CD4-positive, CD25-positive, alpha-beta regulatory T cell (primary cell): ENCODE measurements around the gene TAF7. TPM values are rescaled to one million over a fixed set of nuclear protein-coding genes. Genes with fewer than 3 reads are reported as not detected.
"Not testable (repeated sequence)": the region's sequence is repeated elsewhere in the genome, so short reads cannot be mapped to it uniquely, and the experiment has no call there.

Experiments used
- ATAC-seq, 2 donors: fragments of 150-1000 bp; cut with Tn5 transposase; one replicate each; pipeline ENCODE4 v1.10.0; 2021; ENCODE audit warnings: low read depth in 2 of 2, moderate number of reproducible peaks in 2 of 2, moderate library complexity in 1 of 2
- DNase-seq, 3 donors: peaks; one replicate each; pipeline versions ENCODE4 v3.0.0 to v3.0.0-alpha.2; 2012 to 2022; ENCODE audit warnings: mixed read lengths in 1 of 3
- H3K27ac ChIP-seq: one replicate; pipeline ENCODE4 v1.7.0; 2013; ENCODE audit warnings: mild to moderate bottlenecking, low read length; ENCODE audit not compliant: insufficient read depth, poor library complexity, severe bottlenecking
- H3K27me3 ChIP-seq: one replicate; pipeline ENCODE4 v1.7.0; 2013; ENCODE audit warnings: low read length; ENCODE audit not compliant: control insufficient read depth, insufficient read depth
- H3K36me3 ChIP-seq: one replicate; pipeline ENCODE4 v1.7.0; 2013; ENCODE audit warnings: mild to moderate bottlenecking, low read length, moderate library complexity; ENCODE audit not compliant: control insufficient read depth, insufficient read depth
- H3K4me1 ChIP-seq: 2 replicates; pipeline ENCODE4 v1.7.0; 2013; ENCODE audit warnings: mild to moderate bottlenecking, low read length; ENCODE audit not compliant: insufficient read depth, control insufficient read depth, poor library complexity, severe bottlenecking
- H3K4me3 ChIP-seq: one replicate; pipeline ENCODE4 v1.7.0; 2013; ENCODE audit warnings: low read depth, mild to moderate bottlenecking, low read length, moderate library complexity
- H3K9me3 ChIP-seq, 2 experiments: 1 replicate in 1 of 2; 2 replicates in 1 of 2; pipeline ENCODE4 v1.7.0; 2013; ENCODE audit warnings: low read length in 2 of 2, mild to moderate bottlenecking in 1 of 2, moderate library complexity in 1 of 2; ENCODE audit not compliant: control insufficient read depth in 2 of 2
- H3K27ac Mint-ChIP-seq, 3 donors: one replicate each; pipeline ENCODE4 v1.8.0; 2020 to 2022; ENCODE audit warnings: mild to moderate bottlenecking in 3 of 3, mixed read lengths in 3 of 3, moderate library complexity in 2 of 3
- H3K27me3 Mint-ChIP-seq: one replicate; pipeline ENCODE4 v1.8.0; 2022; ENCODE audit warnings: mild to moderate bottlenecking, mixed read lengths
- H3K36me3 Mint-ChIP-seq: one replicate; pipeline ENCODE4 v1.8.0; 2020; ENCODE audit warnings: mixed read lengths
- H3K4me1 Mint-ChIP-seq, 4 donors: one replicate each; pipeline ENCODE4 v1.8.0; 2020 to 2022; ENCODE audit warnings: mixed read lengths in 4 of 4, mild to moderate bottlenecking in 1 of 4
- H3K4me3 Mint-ChIP-seq, 4 donors: one replicate each; pipeline ENCODE4 v1.8.0; 2020 to 2022; ENCODE audit warnings: mild to moderate bottlenecking in 4 of 4, mixed read lengths in 4 of 4, moderate library complexity in 3 of 4
- H3K9me3 Mint-ChIP-seq, 7 donors: one replicate each; pipeline ENCODE4 v1.8.0; 2020 to 2022; ENCODE audit warnings: mixed read lengths in 7 of 7, mild to moderate bottlenecking in 3 of 7, moderate library complexity in 2 of 7
- polyA plus RNA-seq, 4 donors: library from polyadenylated mRNA; unstranded; fragments of 300-500 nt; fragmentation: Illumina TruSeq; gene quantifications; one replicate each; pipeline ENCODE4 v1.2.3, GENCODE V29; 2021
- total RNA-seq: library from RNA; stranded (reverse); gene quantifications from one replicate; pipeline ENCODE4 v1.2.3, GENCODE V29; 2022

Gene TAF7
- total and polyA plus RNA-seq, 5 donors from 2014 or later: 76.6 to 235 (median 188) TPM

- peaks cover 58% of the 10 kb centered on the region for H3K27me3 Mint-ChIP-seq
- no peak overlapping the region for H3K27ac Mint-ChIP-seq
- peaks cover 0 to 46% (median 16%) of the 10 kb centered on the region in 7 donors for H3K9me3 Mint-ChIP-seq
Measured at GRCh38 chr5:141356950-141357349, 36.4 kb upstream of the TAF7 start.

GRCh38 chr5:141356133-141356532, 35.5 kb upstream of the TAF7 start:
- no peak for ATAC-seq
- Histone ChIP-seq H3K36me3 (no peaks in the 10 kb centered on the region), H3K27ac (no peak overlapping the region), H3K9me3 (peaks cover 10 to 28% of the 10 kb centered on the region in 2 experiments), H3K4me1 (no peaks in the 10 kb centered on the region), H3K4me3 (no peak overlapping the region), H3K27me3 (peaks cover 15% of the 10 kb centered on the region)
- peaks cover 55% of the 10 kb centered on the region for H3K27me3 Mint-ChIP-seq
- no peak overlapping the region for H3K4me3 Mint-ChIP-seq
- DNase-seq: no peak
- H3K9me3 Mint-ChIP-seq: peaks cover 0 to 42% (median 14%) of the 10 kb centered on the region in 7 donors
- peaks cover 3% of the 10 kb centered on the region for H3K36me3 Mint-ChIP-seq
- no peak overlapping the region for H3K27ac Mint-ChIP-seq
- peaks cover 0 to 10% (median 5%) of the 10 kb centered on the region in 4 donors for H3K4me1 Mint-ChIP-seq

More at GRCh38 chr5:141356950-141357349, 36.4 kb upstream of the TAF7 start:
- Histone ChIP-seq H3K4me1 (no peaks in the 10 kb centered on the region), H3K27me3 (peaks cover 12% of the 10 kb centered on the region), H3K27ac (no peak overlapping the region), H3K36me3 (no peaks in the 10 kb centered on the region), H3K4me3 (no peak overlapping the region), H3K9me3 (peaks cover 10 to 25% of the 10 kb centered on the region in 2 experiments)
- ATAC-seq (no peak), DNase-seq (no peak)
- Mint-ChIP-seq H3K4me3 (no peak overlapping the region), H3K4me1 (peaks cover 0 to 10% (median 5%) of the 10 kb centered on the region in 4 donors), H3K36me3 (peaks cover 3% of the 10 kb centered on the region)

GRCh38 chr5:141355641-141356040, 35.1 kb upstream of the TAF7 start:
- ATAC-seq: no peak
- Histone ChIP-seq H3K36me3 (no peaks in the 10 kb centered on the region), H3K4me1 (no peaks in the 10 kb centered on the region), H3K27me3 (peaks cover 20% of the 10 kb centered on the region), H3K27ac (no peak overlapping the region), H3K4me3 (no peak overlapping the region), H3K9me3 (peaks cover 15 to 28% of the 10 kb centered on the region in 2 experiments)
- no peak for DNase-seq
- Mint-ChIP-seq H3K27me3 (peaks cover 50% of the 10 kb centered on the region), H3K4me3 (peak overlapping the region in 1 of 4 donors; percentile 13), H3K9me3 (peaks cover 0 to 42% (median 14%) of the 10 kb centered on the region in 7 donors), H3K36me3 (peaks cover 2% of the 10 kb centered on the region), H3K4me1 (peaks cover 0 to 10% (median 4%) of the 10 kb centered on the region in 4 donors), H3K27ac (no peak overlapping the region)

- no peaks in the 10 kb centered on the region for H3K36me3 Mint-ChIP-seq
- ATAC-seq (no peak), DNase-seq (no peak)
- Histone ChIP-seq H3K9me3 (peaks cover 17 to 28% of the 10 kb centered on the region in 2 experiments), H3K27ac (no peak within 1 kb of the TSS), H3K36me3 (no peaks in the 10 kb centered on the region), H3K27me3 (peaks cover 26% of the 10 kb centered on the region), H3K4me3 (peak within 1 kb of the TSS; percentile 26), H3K4me1 (no peaks in the 10 kb centered on the region)
- H3K27ac Mint-ChIP-seq: no peak within 1 kb of the TSS
- peak within 1 kb of the TSS in 2 of 4 donors; percentile 8 to 13 for H3K4me3 Mint-ChIP-seq
- peaks cover 2 to 10% (median 4%) of the 10 kb centered on the region in 4 donors for H3K4me1 Mint-ChIP-seq
- H3K9me3 Mint-ChIP-seq: peaks cover 0 to 41% (median 13%) of the 10 kb centered on the region in 7 donors
- H3K27me3 Mint-ChIP-seq: peaks cover 46% of the 10 kb centered on the region
Measured at GRCh38 chr5:141354900-141355469, 34.4 kb upstream of the TAF7 start, which contains the start of gene PCDHGA4. Gene PCDHGA4 (plus strand): TSS chr5:141355021. CDS start chr5:141355108, 87 bp downstream.

GRCh38 chr5:141351591-141351990, 31.0 kb upstream of the TAF7 start:
- Histone ChIP-seq H3K9me3 (peaks cover 12 to 28% of the 10 kb centered on the region in 2 experiments), H3K4me1 (no peaks in the 10 kb centered on the region), H3K27me3 (peaks cover 31% of the 10 kb centered on the region), H3K27ac (no peak overlapping the region), H3K36me3 (no peaks in the 10 kb centered on the region), H3K4me3 (no peak overlapping the region)
- Mint-ChIP-seq H3K4me1 (peaks cover 0 to 5% (median 3%) of the 10 kb centered on the region in 4 donors), H3K4me3 (no peak overlapping the region), H3K27ac (no peak overlapping the region), H3K27me3 (peaks cover 31% of the 10 kb centered on the region), H3K36me3 (no peaks in the 10 kb centered on the region), H3K9me3 (peaks cover 2 to 33% (median 7%) of the 10 kb centered on the region in 7 donors)
- no peak for DNase-seq
- ATAC-seq: no peak

GRCh38 chr5:141349917-141350619, 29.5 kb upstream of the TAF7 start, which contains the start of gene PCDHGB1:
Gene PCDHGB1 (plus strand): TSS chr5:141350099. CDS start chr5:141350261, 162 bp downstream.
- Mint-ChIP-seq H3K36me3 (peaks cover 3% of the 10 kb centered on the region), H3K27me3 (peaks cover 31% of the 10 kb centered on the region), H3K9me3 (peaks cover 4 to 33% (median 9%) of the 10 kb centered on the region in 7 donors), H3K4me3 (peak within 1 kb of the TSS in 3 of 4 donors; percentile 21 to 41 (median 32)), H3K4me1 (peaks cover 0 to 4% (median 1%) of the 10 kb centered on the region in 4 donors), H3K27ac (no peak within 1 kb of the TSS)
- Histone ChIP-seq H3K9me3 (peaks cover 14 to 26% of the 10 kb centered on the region in 2 experiments), H3K27me3 (peaks cover 29% of the 10 kb centered on the region), H3K4me3 (no peak within 1 kb of the TSS), H3K27ac (no peak within 1 kb of the TSS), H3K4me1 (no peaks in the 10 kb centered on the region), H3K36me3 (no peaks in the 10 kb centered on the region)
- peak in 1 of 2 donors; percentile 28 for ATAC-seq
- peak in 1 of 3 donors; percentile 46 for DNase-seq

GRCh38 chr5:141346017-141346416, 25.4 kb upstream of the TAF7 start:
- not testable (repeated sequence) for DNase-seq, H3K36me3 ChIP-seq, H3K27ac ChIP-seq, H3K27ac Mint-ChIP-seq, H3K36me3 Mint-ChIP-seq, H3K4me1 Mint-ChIP-seq, H3K4me3 Mint-ChIP-seq, H3K4me3 ChIP-seq, ATAC-seq, H3K4me1 ChIP-seq
- Mint-ChIP-seq H3K9me3 (peaks cover 9 to 53% (median 20%) of the 10 kb centered on the region in 7 donors), H3K27me3 (peaks cover 42% of the 10 kb centered on the region)
- H3K27me3 ChIP-seq: peaks cover 16% of the 10 kb centered on the region
- peaks cover 25 to 31% of the 10 kb centered on the region in 2 experiments for H3K9me3 ChIP-seq
